Iris pigment epithelial cell (primary cell): Measurements from ENCODE around the gene CBR3.

Experiments used
- DNase-seq: peaks from one replicate; pipeline ENCODE4 v3.0.0-alpha.2; 2011; ENCODE audit warnings: low read depth

Gene CBR3

GRCh38 chr21:36156339-36156814 is 21.5 kb downstream of the CBR3 start:
- peak; percentile 98 for DNase-seq

GRCh38 chr21:36156815-36157670 is 22.2 kb downstream of the CBR3 start, which contains the start of gene DOP1B:
Gene DOP1B, plus strand, starts transcription at chr21:36156824. Its CDS starts 7,910 bp downstream, at chr21:36164734.
- DNase-seq = peak; percentile 6

- DNase-seq = no peak
These were observed 24.6 kb downstream of the CBR3 start for GRCh38 chr21:36159356-36159921.

- no peak for DNase-seq
These were observed 25.9 kb downstream of the CBR3 start for GRCh38 chr21:36160850-36161178.

- no peak for DNase-seq
These were observed 27.8 kb downstream of the CBR3 start for GRCh38 chr21:36162631-36163030.

GRCh38 chr21:36163750-36164741 is 29.2 kb downstream of the CBR3 start:
- DNase-seq = no peak

GRCh38 chr21:36165356-36165755 is 30.5 kb downstream of the CBR3 start:
- DNase-seq = no peak

- DNase-seq = no peak
These were observed 31.8 kb downstream of the CBR3 start for GRCh38 chr21:36166705-36167104.

GRCh38 chr21:36167541-36167940 is 32.7 kb downstream of the CBR3 start:
- no peak for DNase-seq

GRCh38 chr21:36169470-36170128 is 34.7 kb downstream of the CBR3 start:
- DNase-seq = no peak

- DNase-seq = no peak
These were observed 35.9 kb downstream of the CBR3 start for GRCh38 chr21:36170823-36171222.

- DNase-seq = no peak
These were observed 36.5 kb downstream of the CBR3 start for GRCh38 chr21:36171336-36171735.

GRCh38 chr21:36171741-36172331 is 37.0 kb downstream of the CBR3 start:
- no peak for DNase-seq

- DNase-seq = no peak
These were observed 39.9 kb downstream of the CBR3 start for GRCh38 chr21:36174780-36175179.

GRCh38 chr21:36175771-36176565 is 41.1 kb downstream of the CBR3 start:
- DNase-seq = no peak

- DNase-seq = no peak
These were observed 43.5 kb downstream of the CBR3 start for GRCh38 chr21:36178349-36178748.

GRCh38 chr21:36179145-36179544 is 44.3 kb downstream of the CBR3 start:
- DNase-seq = no peak

- no peak for DNase-seq
These were observed 46.1 kb downstream of the CBR3 start for GRCh38 chr21:36180963-36181362.

- DNase-seq = no peak
These were observed 48.4 kb downstream of the CBR3 start for GRCh38 chr21:36183144-36183795.

GRCh38 chr21:36184545-36184944 is 49.7 kb downstream of the CBR3 start:
- no peak for DNase-seq
